Ectodermal cell (in vitro differentiated cells): ENCODE data around the gene CNNM4.

ENCODE experiments used
- H3K27ac ChIP-seq: 2 replicates; pipeline ENCODE4 v1.7.0; 2013; ENCODE audit warnings: mild to moderate bottlenecking, low read depth, low read length; ENCODE audit not compliant: insufficient read depth, poor library complexity, severe bottlenecking
- H3K27me3 ChIP-seq: 2 replicates; pipeline ENCODE4 v1.7.0; 2013; ENCODE audit warnings: mild to moderate bottlenecking, low read length; ENCODE audit not compliant: insufficient read depth, control insufficient read depth, poor library complexity, severe bottlenecking
- H3K36me3 ChIP-seq: one replicate; pipeline ENCODE4 v1.7.0; 2013; ENCODE audit warnings: low read length; ENCODE audit not compliant: control insufficient read depth, insufficient read depth
- H3K4me1 ChIP-seq: one replicate; pipeline ENCODE4 v1.7.0; 2013; ENCODE audit warnings: low read length; ENCODE audit not compliant: control insufficient read depth, insufficient read depth
- H3K4me3 ChIP-seq: 2 replicates; pipeline ENCODE4 v1.7.0; 2013; ENCODE audit warnings: low read depth, low read length, control low read depth; ENCODE audit not compliant: insufficient read depth
- H3K9me3 ChIP-seq: 2 replicates; pipeline ENCODE4 v1.7.0; 2013; ENCODE audit warnings: mild to moderate bottlenecking, low read length, moderate library complexity; ENCODE audit not compliant: control insufficient read depth
- WGBS, 2 experiments: methylation state at CpG; one replicate each; pipeline ENCODE4 v1.1.7; 2013; ENCODE audit warnings: missing lambda C conversion rate in 2 of 2; 5-methylcytosine and 5-hydroxymethylcytosine counted together

The CNNM4 gene

GRCh38 chr2:96859099-96859649 lies 98.5 kb downstream of the CNNM4 start:
- no peak overlapping the region for H3K27ac ChIP-seq
- no peaks in the 10 kb centered on the region for H3K27me3 ChIP-seq
- peaks cover 12% of the 10 kb centered on the region for H3K4me1 ChIP-seq
- peak overlapping the region; percentile 35 for H3K4me3 ChIP-seq
- no peaks in the 10 kb centered on the region for H3K9me3 ChIP-seq
- WGBS, 2 experiments: 55 to 58% methylated on average over 11 of the region's 11 CpGs
- H3K36me3 ChIP-seq: peaks cover 29% of the 10 kb centered on the region

GRCh38 chr2:96859681-96860064 lies 99.0 kb downstream of the CNNM4 start:
- H3K9me3 ChIP-seq: no peaks in the 10 kb centered on the region
- H3K4me1 ChIP-seq: peaks cover 12% of the 10 kb centered on the region
- H3K4me3 ChIP-seq: no peak overlapping the region
- H3K36me3 ChIP-seq: peaks cover 34% of the 10 kb centered on the region
- no peak overlapping the region for H3K27ac ChIP-seq
- WGBS, 2 experiments: 85 to 94% methylated on average over 4 of the region's 4 CpGs
- H3K27me3 ChIP-seq: no peaks in the 10 kb centered on the region

GRCh38 chr2:96860065-96861029 lies 99.6 kb downstream of the CNNM4 start:
- Histone ChIP-seq H3K27ac (no peak overlapping the region), H3K4me1 (peaks cover 12% of the 10 kb centered on the region), H3K36me3 (peaks cover 40% of the 10 kb centered on the region), H3K9me3 (no peaks in the 10 kb centered on the region), H3K27me3 (no peaks in the 10 kb centered on the region), H3K4me3 (no peak overlapping the region)
- WGBS, 2 experiments: 92 to 93% methylated on average over 38 of the region's 38 CpGs

GRCh38 chr2:96861074-96861473 lies 100.4 kb downstream of the CNNM4 start:
- Histone ChIP-seq H3K4me1 (peaks cover 12% of the 10 kb centered on the region), H3K27me3 (no peaks in the 10 kb centered on the region), H3K4me3 (no peak overlapping the region), H3K36me3 (peaks cover 47% of the 10 kb centered on the region), H3K27ac (no peak overlapping the region), H3K9me3 (no peaks in the 10 kb centered on the region)
- 96% methylated on average over 17 of the region's 17 CpGs for WGBS, 2 experiments
